HG03439 (cell line): ENCODE data around the gene ELL3.
"Not testable (repeated sequence)": the region's sequence is repeated elsewhere in the genome, so short reads cannot be mapped to it uniquely, and the experiment has no call there.

Experiments used
- ATAC-seq: cut with Tn5 transposase; IDR thresholded peaks from one replicate; pipeline ENCODE4 v1.9.1; 2021; ENCODE audit warnings: mild to moderate bottlenecking, moderate library complexity; ENCODE audit not compliant: unreplicated experiment

Gene ELL3

GRCh38 chr15:43776718-43777266 lies at the start of gene ELL3:
Gene ELL3, minus strand, starts transcription at chr15:43776966. Its CDS starts 65 bp downstream, at chr15:43776901.
- peak; percentile 39 for ATAC-seq

- ATAC-seq: no peak
These were observed 49.3 kb upstream of the ELL3 start for GRCh38 chr15:43826029-43826507.

- not testable (repeated sequence) for ATAC-seq
These were observed 48.5 kb upstream of the ELL3 start for GRCh38 chr15:43825305-43825704.

- peak; percentile 71 for ATAC-seq
These were observed 47.8 kb upstream of the ELL3 start, which contains the start of gene MFAP1 for GRCh38 chr15:43824302-43825246. Gene MFAP1, minus strand, starts transcription at chr15:43824690. Its CDS starts 121 bp downstream, at chr15:43824569.

- no peak for ATAC-seq
These were observed 44.7 kb upstream of the ELL3 start for GRCh38 chr15:43821505-43821904.

GRCh38 chr15:43815064-43815463 lies 38.3 kb upstream of the ELL3 start:
- ATAC-seq: not testable (repeated sequence)

GRCh38 chr15:43808960-43809678 lies 32.4 kb upstream of the ELL3 start:
- ATAC-seq: peak; percentile 60

GRCh38 chr15:43808435-43808950 lies 31.7 kb upstream of the ELL3 start:
- no peak for ATAC-seq

- not testable (repeated sequence) for ATAC-seq
These were observed 25.9 kb upstream of the ELL3 start for GRCh38 chr15:43802676-43803075.

GRCh38 chr15:43800286-43801141 lies 23.7 kb upstream of the ELL3 start, which contains the start of gene HYPK:
Gene HYPK, plus strand, starts transcription at chr15:43800599. Its CDS starts 24 bp downstream, at chr15:43800623.
- ATAC-seq: peak; percentile 68

- no peak for ATAC-seq
These were observed 23.1 kb upstream of the ELL3 start, which contains the start of gene SERINC4 for GRCh38 chr15:43799945-43800285. Gene SERINC4, minus strand, starts transcription at chr15:43800220. Its CDS starts 234 bp downstream, at chr15:43799986.

- no peak for ATAC-seq
These were observed 22.6 kb upstream of the ELL3 start for GRCh38 chr15:43799209-43799944.

- ATAC-seq: no peak
These were observed 19.8 kb upstream of the ELL3 start for GRCh38 chr15:43796566-43796965.

- no peak for ATAC-seq
These were observed 19.2 kb upstream of the ELL3 start for GRCh38 chr15:43795997-43796396.

GRCh38 chr15:43795197-43795596 lies 18.4 kb upstream of the ELL3 start:
- ATAC-seq: no peak

GRCh38 chr15:43794269-43795037 lies 17.7 kb upstream of the ELL3 start:
- ATAC-seq: no peak

- no peak for ATAC-seq
These were observed 16.9 kb upstream of the ELL3 start for GRCh38 chr15:43793647-43794046.

- no peak for ATAC-seq
These were observed 16.2 kb upstream of the ELL3 start for GRCh38 chr15:43792761-43793476.
